Neural cell (in vitro differentiated cells): ENCODE results near the gene VSIG10L2. TPM values are rescaled to one million over a fixed set of nuclear protein-coding genes. Genes with fewer than 3 reads are reported as not detected.

Experiments used
- H2AFZ ChIP-seq: fragments of 200-600, 300-800 bp; sonication (generic), shearing (Covaris generic); 2 replicates; pipeline ENCODE4 v1.6.0; 2014; ENCODE audit warnings: low read depth, mild to moderate bottlenecking, antibody characterized with exemption, low read length, moderate library complexity
- H3F3A ChIP-seq: fragments of 200-600 bp; shearing (Covaris generic); 2 replicates; pipeline ENCODE4 v1.6.1; 2016; ENCODE audit warnings: mild to moderate bottlenecking, moderate library complexity, mixed read lengths, antibody characterized with exemption, low read length; ENCODE audit not compliant: insufficient read depth, poor library complexity, severe bottlenecking
- H3K27ac ChIP-seq: fragments of 200-600, 300-800 bp; sonication (generic), shearing (Covaris generic); 2 replicates; pipeline ENCODE4 v1.5.1; 2014; ENCODE audit warnings: mild to moderate bottlenecking, low read length, moderate library complexity
- H3K27me3 ChIP-seq: fragments of 300-800, 200-600 bp; sonication (generic), shearing (Covaris generic); 2 replicates; pipeline ENCODE4 v1.6.0; 2014; ENCODE audit warnings: mild to moderate bottlenecking, low read depth, low read length, moderate library complexity; ENCODE audit not compliant: insufficient read depth
- H3K36me3 ChIP-seq: fragments of 300-800, 200-600 bp; sonication (generic), shearing (Covaris generic); 2 replicates; pipeline ENCODE4 v1.5.1; 2014; ENCODE audit warnings: mild to moderate bottlenecking, antibody characterized with exemption, low read length, moderate library complexity; ENCODE audit not compliant: insufficient read depth
- H3K4me2 ChIP-seq: fragments of 300-800, 200-600 bp; sonication (generic), shearing (Covaris generic); 2 replicates; pipeline ENCODE4 v1.6.0; 2014; ENCODE audit warnings: mild to moderate bottlenecking, low read length
- H3K4me3 ChIP-seq: fragments of 300-800, 200-600 bp; sonication (generic), shearing (Covaris generic); 2 replicates; pipeline ENCODE4 v1.5.1; 2014; ENCODE audit warnings: mild to moderate bottlenecking, low read length, moderate library complexity
- H3K79me2 ChIP-seq: fragments of 200-600 bp; shearing (Covaris generic); replicated peaks from 2 replicates; pipeline ENCODE4 v1.6.0; 2014; ENCODE audit warnings: mild to moderate bottlenecking, low read length, moderate library complexity; ENCODE audit not compliant: insufficient read depth
- H3K9ac ChIP-seq: fragments of 300-800, 200-600 bp; sonication (generic), shearing (Covaris generic); 2 replicates; pipeline ENCODE4 v1.6.1; 2016; ENCODE audit warnings: mild to moderate bottlenecking, low read length, mixed read lengths
- H3K9me2 ChIP-seq: fragments of 200-600 bp; shearing (Covaris generic); 2 replicates; pipeline ENCODE4 v1.6.1; 2016; ENCODE audit warnings: mild to moderate bottlenecking, low read length, mixed read lengths; ENCODE audit not compliant: insufficient read depth
- H3K9me3 ChIP-seq: fragments of 200-600, 300-800 bp; sonication (generic), shearing (Covaris generic); 2 replicates; pipeline ENCODE4 v1.6.1; 2016; ENCODE audit warnings: mild to moderate bottlenecking, mixed run types, low read length, moderate library complexity, mixed read lengths
- H4K20me1 ChIP-seq: fragments of 200-600 bp; shearing (Covaris generic); 2 replicates; pipeline ENCODE4 v1.6.1; 2016; ENCODE audit warnings: mild to moderate bottlenecking, mixed run types; ENCODE audit not compliant: insufficient read depth
- EP300 ChIP-seq: fragments of 450-650 bp; conservative IDR thresholded peaks from 2 replicates; pipeline ENCODE4 v1.6.1; 2014; ENCODE audit warnings: antibody characterized with exemption, mild to moderate bottlenecking, moderate library complexity; ENCODE audit not compliant: poor library complexity, severe bottlenecking
- EZH2 ChIP-seq: fragments of 200-600, 300-800 bp; shearing (Covaris generic), sonication (generic); IDR thresholded peaks from 2 replicates; pipeline ENCODE4 v1.6.1; 2014; ENCODE audit warnings: antibody characterized with exemption, low read length, borderline replicate concordance, mild to moderate bottlenecking; ENCODE audit not compliant: insufficient read depth, poor library complexity, severe bottlenecking
- MXI1 ChIP-seq: fragments of 450-650 bp; conservative IDR thresholded peaks from 2 replicates; pipeline ENCODE4 v1.6.1; 2014; ENCODE audit warnings: antibody characterized with exemption, mild to moderate bottlenecking; ENCODE audit not compliant: poor library complexity, severe bottlenecking
- POLR2AphosphoS5 ChIP-seq: IDR thresholded peaks from 2 replicates; pipeline ENCODE4 v1.6.1; 2012
- RAD21 ChIP-seq: fragments of 450-650 bp; conservative IDR thresholded peaks from 2 replicates; pipeline ENCODE4 v1.6.1; 2014; ENCODE audit warnings: antibody characterized with exemption, mild to moderate bottlenecking, moderate library complexity
- SMC3 ChIP-seq: fragments of 450-650 bp; conservative IDR thresholded peaks from 2 replicates; pipeline ENCODE4 v1.6.1; 2014; ENCODE audit warnings: antibody characterized with exemption, mild to moderate bottlenecking, moderate library complexity; ENCODE audit not compliant: poor library complexity
- TAF1 ChIP-seq: IDR thresholded peaks from 2 replicates; pipeline ENCODE4 v1.6.1; 2012; ENCODE audit warnings: low read depth
- polyA plus RNA-seq: library from polyadenylated mRNA; depleted of rRNA; stranded (reverse); fragments of >200 nt; gene quantifications from 2 replicates; pipeline ENCODE4 v1.2.3, GENCODE V29; 2014
- TF ChIP-seq, protein P1 (sequence below): fragments of 450-650 bp; IDR thresholded peaks from 2 replicates; pipeline ENCODE4 v1.5.1; 2014; ENCODE audit warnings: antibody characterized with exemption, mild to moderate bottlenecking, moderate library complexity; ENCODE audit not compliant: poor library complexity, severe bottlenecking
- TF ChIP-seq, protein P2 (sequence below): IDR thresholded peaks from 2 replicates; pipeline ENCODE4 v1.6.1; 2012; ENCODE audit warnings: borderline replicate concordance

The VSIG10L2 gene
- polyA plus RNA-seq, 1 donor from 2014 or later, result not detected

DNA sequence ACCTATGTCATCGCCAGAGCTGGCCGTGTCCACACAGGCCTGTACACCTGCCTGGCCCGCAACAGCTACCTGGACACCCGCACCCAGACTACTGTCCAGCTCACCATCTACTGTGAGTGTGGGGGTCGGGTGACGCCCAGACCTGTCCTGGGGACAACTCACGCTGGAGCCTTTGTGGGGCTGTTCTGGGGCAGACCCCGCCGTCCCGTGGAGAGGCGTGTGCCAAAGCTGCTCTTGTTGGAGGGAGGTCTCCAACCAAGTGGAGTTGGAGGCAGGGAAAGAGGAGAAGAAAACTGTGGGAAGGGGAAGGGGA lies 4.3 kb downstream of the VSIG10L2 start (continued):
- TF ChIP-seq, protein P1, sequence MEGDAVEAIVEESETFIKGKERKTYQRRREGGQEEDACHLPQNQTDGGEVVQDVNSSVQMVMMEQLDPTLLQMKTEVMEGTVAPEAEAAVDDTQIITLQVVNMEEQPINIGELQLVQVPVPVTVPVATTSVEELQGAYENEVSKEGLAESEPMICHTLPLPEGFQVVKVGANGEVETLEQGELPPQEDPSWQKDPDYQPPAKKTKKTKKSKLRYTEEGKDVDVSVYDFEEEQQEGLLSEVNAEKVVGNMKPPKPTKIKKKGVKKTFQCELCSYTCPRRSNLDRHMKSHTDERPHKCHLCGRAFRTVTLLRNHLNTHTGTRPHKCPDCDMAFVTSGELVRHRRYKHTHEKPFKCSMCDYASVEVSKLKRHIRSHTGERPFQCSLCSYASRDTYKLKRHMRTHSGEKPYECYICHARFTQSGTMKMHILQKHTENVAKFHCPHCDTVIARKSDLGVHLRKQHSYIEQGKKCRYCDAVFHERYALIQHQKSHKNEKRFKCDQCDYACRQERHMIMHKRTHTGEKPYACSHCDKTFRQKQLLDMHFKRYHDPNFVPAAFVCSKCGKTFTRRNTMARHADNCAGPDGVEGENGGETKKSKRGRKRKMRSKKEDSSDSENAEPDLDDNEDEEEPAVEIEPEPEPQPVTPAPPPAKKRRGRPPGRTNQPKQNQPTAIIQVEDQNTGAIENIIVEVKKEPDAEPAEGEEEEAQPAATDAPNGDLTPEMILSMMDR, result no peak
- TF ChIP-seq TAF1, result no peak
- no peak for TF ChIP-seq EP300

GRCh38 chr11:125950696-125951651 lies 5.1 kb downstream of the VSIG10L2 start:
- Histone ChIP-seq H3K79me2 (no peaks in the 10 kb centered on the region), H3K9ac (no peak overlapping the region), H3K27ac (no peak overlapping the region), H3K9me2 (no peaks in the 10 kb centered on the region), H3K27me3 (no peaks in the 10 kb centered on the region), H3K4me2 (no peak overlapping the region), H3K36me3 (no peaks in the 10 kb centered on the region), H3K4me3 (no peak overlapping the region), H3F3A (no peaks in the 10 kb centered on the region), H3K9me3 (no peaks in the 10 kb centered on the region), H2AFZ (no peak overlapping the region), H4K20me1 (no peaks in the 10 kb centered on the region)
- no peak for TF ChIP-seq RAD21
- TF ChIP-seq, protein P2, sequence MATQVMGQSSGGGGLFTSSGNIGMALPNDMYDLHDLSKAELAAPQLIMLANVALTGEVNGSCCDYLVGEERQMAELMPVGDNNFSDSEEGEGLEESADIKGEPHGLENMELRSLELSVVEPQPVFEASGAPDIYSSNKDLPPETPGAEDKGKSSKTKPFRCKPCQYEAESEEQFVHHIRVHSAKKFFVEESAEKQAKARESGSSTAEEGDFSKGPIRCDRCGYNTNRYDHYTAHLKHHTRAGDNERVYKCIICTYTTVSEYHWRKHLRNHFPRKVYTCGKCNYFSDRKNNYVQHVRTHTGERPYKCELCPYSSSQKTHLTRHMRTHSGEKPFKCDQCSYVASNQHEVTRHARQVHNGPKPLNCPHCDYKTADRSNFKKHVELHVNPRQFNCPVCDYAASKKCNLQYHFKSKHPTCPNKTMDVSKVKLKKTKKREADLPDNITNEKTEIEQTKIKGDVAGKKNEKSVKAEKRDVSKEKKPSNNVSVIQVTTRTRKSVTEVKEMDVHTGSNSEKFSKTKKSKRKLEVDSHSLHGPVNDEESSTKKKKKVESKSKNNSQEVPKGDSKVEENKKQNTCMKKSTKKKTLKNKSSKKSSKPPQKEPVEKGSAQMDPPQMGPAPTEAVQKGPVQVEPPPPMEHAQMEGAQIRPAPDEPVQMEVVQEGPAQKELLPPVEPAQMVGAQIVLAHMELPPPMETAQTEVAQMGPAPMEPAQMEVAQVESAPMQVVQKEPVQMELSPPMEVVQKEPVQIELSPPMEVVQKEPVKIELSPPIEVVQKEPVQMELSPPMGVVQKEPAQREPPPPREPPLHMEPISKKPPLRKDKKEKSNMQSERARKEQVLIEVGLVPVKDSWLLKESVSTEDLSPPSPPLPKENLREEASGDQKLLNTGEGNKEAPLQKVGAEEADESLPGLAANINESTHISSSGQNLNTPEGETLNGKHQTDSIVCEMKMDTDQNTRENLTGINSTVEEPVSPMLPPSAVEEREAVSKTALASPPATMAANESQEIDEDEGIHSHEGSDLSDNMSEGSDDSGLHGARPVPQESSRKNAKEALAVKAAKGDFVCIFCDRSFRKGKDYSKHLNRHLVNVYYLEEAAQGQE, result no peak
- no peak for TF ChIP-seq SMC3
- TF ChIP-seq POLR2AphosphoS5, result no peak
- no peak for TF ChIP-seq EP300
- TF ChIP-seq TAF1, result no peak
- TF ChIP-seq, protein P1, result no peak
- no peak for TF ChIP-seq MXI1
- TF ChIP-seq EZH2, result no peak
